Stimulated activated naive CD8-positive, alpha-beta T cell treated with anti-CD3 and anti-CD28 coated beads, Interleukin-15, Interleukin-2, amounts not matched to agents 100 ng/mL and 50 ng/mL, for 24 hours (primary cell): ENCODE results near the gene ERCC3.

Experiments used
- H3K27ac Mint-ChIP-seq: one replicate; pipeline ENCODE4 v1.8.0; 2021; ENCODE audit warnings: mild to moderate bottlenecking, mixed read lengths
- H3K27me3 Mint-ChIP-seq: one replicate; pipeline ENCODE4 v1.8.0; 2021; ENCODE audit warnings: mixed read lengths
- H3K36me3 Mint-ChIP-seq: one replicate; pipeline ENCODE4 v1.8.0; 2021; ENCODE audit warnings: low read depth, mixed read lengths
- H3K4me1 Mint-ChIP-seq: one replicate; pipeline ENCODE4 v1.8.0; 2021; ENCODE audit warnings: low read depth, mixed read lengths
- H3K4me3 Mint-ChIP-seq: one replicate; pipeline ENCODE4 v1.8.0; 2021; ENCODE audit warnings: mild to moderate bottlenecking, mixed read lengths
- H3K9me3 Mint-ChIP-seq: one replicate; pipeline ENCODE4 v1.8.0; 2021; ENCODE audit warnings: mixed read lengths

The ERCC3 gene

GRCh38 chr2:127308586-127309138 lies 14.7 kb upstream of the ERCC3 start:
- H3K36me3 Mint-ChIP-seq = peaks cover 47% of the 10 kb centered on the region
- no peaks in the 10 kb centered on the region for H3K4me1 Mint-ChIP-seq
- H3K9me3 Mint-ChIP-seq = no peaks in the 10 kb centered on the region
- H3K27ac Mint-ChIP-seq = no peak overlapping the region
- H3K4me3 Mint-ChIP-seq = no peak overlapping the region
- H3K27me3 Mint-ChIP-seq = no peaks in the 10 kb centered on the region

- H3K27ac Mint-ChIP-seq = no peak overlapping the region
- H3K36me3 Mint-ChIP-seq = peaks cover 28% of the 10 kb centered on the region
- H3K4me1 Mint-ChIP-seq = no peaks in the 10 kb centered on the region
- H3K27me3 Mint-ChIP-seq = no peaks in the 10 kb centered on the region
- H3K9me3 Mint-ChIP-seq = no peaks in the 10 kb centered on the region
- no peak overlapping the region for H3K4me3 Mint-ChIP-seq
Observed at GRCh38 chr2:127305990-127306585, 12.1 kb upstream of the ERCC3 start.

GRCh38 chr2:127302168-127302567 lies 8.2 kb upstream of the ERCC3 start:
- no peak overlapping the region for H3K27ac Mint-ChIP-seq
- no peak overlapping the region for H3K4me3 Mint-ChIP-seq
- no peaks in the 10 kb centered on the region for H3K27me3 Mint-ChIP-seq
- H3K36me3 Mint-ChIP-seq = peaks cover 16% of the 10 kb centered on the region
- H3K4me1 Mint-ChIP-seq = no peaks in the 10 kb centered on the region
- H3K9me3 Mint-ChIP-seq = no peaks in the 10 kb centered on the region

DNA sequence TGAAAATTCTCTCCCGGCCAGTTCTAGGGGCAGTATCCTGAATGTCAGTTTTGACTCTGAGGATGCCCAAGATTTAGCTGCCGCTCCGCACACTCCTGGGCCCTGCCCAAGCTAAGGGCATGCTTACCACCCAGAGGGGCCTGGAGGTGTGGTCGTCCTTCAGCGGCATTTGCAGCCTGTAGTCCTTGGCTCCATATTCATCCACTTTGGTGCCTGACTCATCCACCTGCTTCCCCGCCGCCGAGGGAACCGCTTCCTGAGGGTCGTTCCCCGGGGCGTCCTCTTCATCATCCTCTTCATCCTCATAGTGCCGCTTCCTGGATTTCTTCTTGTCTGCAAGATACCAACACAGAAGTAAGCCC lies 577 bp downstream of the ERCC3 start:
- Mint-ChIP-seq H3K9me3 (no peaks in the 10 kb centered on the region), H3K27me3 (no peaks in the 10 kb centered on the region), H3K4me3 (peak overlapping the region; percentile 100), H3K36me3 (peaks cover 43% of the 10 kb centered on the region), H3K4me1 (peaks cover 22% of the 10 kb centered on the region), H3K27ac (peak overlapping the region; percentile 100)

GRCh38 chr2:127288274-127288673 lies 5.7 kb downstream of the ERCC3 start:
- Mint-ChIP-seq H3K9me3 (no peaks in the 10 kb centered on the region), H3K27me3 (no peaks in the 10 kb centered on the region), H3K4me1 (peaks cover 22% of the 10 kb centered on the region), H3K36me3 (peaks cover 86% of the 10 kb centered on the region), H3K4me3 (no peak overlapping the region), H3K27ac (no peak overlapping the region)

DNA sequence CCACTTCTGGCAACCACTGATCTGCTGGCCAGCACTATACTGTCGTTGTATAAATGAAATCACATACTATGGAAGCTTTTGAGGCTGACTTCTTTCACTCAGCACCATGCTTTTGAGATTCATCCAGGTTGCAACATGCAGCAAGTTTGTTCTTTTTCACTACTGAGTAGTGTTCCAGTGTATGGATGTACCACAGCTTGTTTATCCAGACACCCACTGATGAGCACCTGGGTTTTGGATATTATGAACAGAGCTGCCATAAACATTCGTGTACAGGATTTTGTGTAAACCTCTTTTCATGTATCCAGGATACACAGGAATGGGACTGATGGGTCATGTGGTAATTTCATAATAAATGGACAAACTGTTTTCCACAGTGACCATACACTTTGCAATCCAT lies 10.7 kb downstream of the ERCC3 start:
- H3K4me1 Mint-ChIP-seq = peaks cover 24% of the 10 kb centered on the region
- H3K9me3 Mint-ChIP-seq = no peaks in the 10 kb centered on the region
- no peak overlapping the region for H3K4me3 Mint-ChIP-seq
- H3K27me3 Mint-ChIP-seq = no peaks in the 10 kb centered on the region
- H3K36me3 Mint-ChIP-seq = peaks cover 97% of the 10 kb centered on the region
- H3K27ac Mint-ChIP-seq = no peak overlapping the region

- no peak overlapping the region for H3K4me3 Mint-ChIP-seq
- no peak overlapping the region for H3K27ac Mint-ChIP-seq
- no peaks in the 10 kb centered on the region for H3K27me3 Mint-ChIP-seq
- no peaks in the 10 kb centered on the region for H3K9me3 Mint-ChIP-seq
- peaks cover 30% of the 10 kb centered on the region for H3K4me1 Mint-ChIP-seq
- H3K36me3 Mint-ChIP-seq = peaks cover 97% of the 10 kb centered on the region
Observed at GRCh38 chr2:127280693-127281092, 13.3 kb downstream of the ERCC3 start.

GRCh38 chr2:127279781-127280180 lies 14.2 kb downstream of the ERCC3 start:
- no peak overlapping the region for H3K27ac Mint-ChIP-seq
- H3K36me3 Mint-ChIP-seq = peaks cover 98% of the 10 kb centered on the region
- H3K9me3 Mint-ChIP-seq = no peaks in the 10 kb centered on the region
- no peaks in the 10 kb centered on the region for H3K27me3 Mint-ChIP-seq
- peaks cover 29% of the 10 kb centered on the region for H3K4me1 Mint-ChIP-seq
- no peak overlapping the region for H3K4me3 Mint-ChIP-seq

- peaks cover 25% of the 10 kb centered on the region for H3K4me1 Mint-ChIP-seq
- H3K36me3 Mint-ChIP-seq = peaks cover 92% of the 10 kb centered on the region
- H3K9me3 Mint-ChIP-seq = no peaks in the 10 kb centered on the region
- no peak overlapping the region for H3K27ac Mint-ChIP-seq
- no peak overlapping the region for H3K4me3 Mint-ChIP-seq
- H3K27me3 Mint-ChIP-seq = no peaks in the 10 kb centered on the region
Observed at GRCh38 chr2:127278959-127279358, 15.0 kb downstream of the ERCC3 start.

DNA sequence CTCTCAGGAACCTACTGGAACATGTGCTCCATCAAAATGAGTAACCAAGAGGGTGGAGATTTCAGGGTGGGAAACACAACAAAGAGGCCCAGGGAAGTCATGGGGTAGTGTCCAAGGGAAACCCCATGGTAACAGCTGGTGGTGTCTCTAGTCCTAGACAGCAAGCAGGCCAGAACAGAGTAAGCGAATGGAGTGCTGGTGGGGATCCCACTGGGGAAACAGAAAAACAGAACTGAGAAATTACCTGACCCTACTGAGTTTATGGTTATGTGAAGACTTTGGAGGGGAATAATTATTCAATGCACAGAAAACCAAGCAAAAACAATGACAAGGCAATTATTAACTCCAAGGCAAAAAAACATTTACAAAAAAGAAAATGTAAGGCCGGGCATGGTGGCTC lies 16.9 kb downstream of the ERCC3 start:
- Mint-ChIP-seq H3K9me3 (no peaks in the 10 kb centered on the region), H3K27me3 (no peaks in the 10 kb centered on the region), H3K4me1 (peaks cover 11% of the 10 kb centered on the region), H3K27ac (peak overlapping the region; percentile 22), H3K36me3 (peaks cover 90% of the 10 kb centered on the region), H3K4me3 (no peak overlapping the region)

GRCh38 chr2:127275789-127276188 lies 18.2 kb downstream of the ERCC3 start:
- Mint-ChIP-seq H3K36me3 (peaks cover 88% of the 10 kb centered on the region), H3K4me1 (peaks cover 9% of the 10 kb centered on the region), H3K27me3 (no peaks in the 10 kb centered on the region), H3K27ac (peak overlapping the region; percentile 36), H3K9me3 (no peaks in the 10 kb centered on the region), H3K4me3 (no peak overlapping the region)

DNA sequence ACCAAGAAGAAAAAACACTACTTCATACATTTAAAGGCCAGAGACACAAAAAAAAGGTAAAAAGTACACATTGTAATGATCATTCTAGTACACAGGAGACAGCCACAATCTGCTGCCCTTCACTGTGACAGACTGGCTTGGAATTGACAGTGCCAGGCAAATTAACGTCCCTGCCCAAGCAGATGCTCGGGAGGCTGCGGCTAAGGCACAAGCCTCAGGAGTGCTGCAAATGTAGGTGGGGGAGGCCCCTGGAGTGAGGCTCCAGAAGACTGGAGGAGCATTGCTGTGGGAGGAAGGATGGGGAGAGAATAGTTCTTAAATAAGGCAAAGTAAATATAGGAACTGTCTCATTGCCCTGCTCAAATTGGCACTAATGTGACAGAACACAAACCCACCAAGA lies 18.6 kb downstream of the ERCC3 start:
- H3K4me1 Mint-ChIP-seq = peaks cover 9% of the 10 kb centered on the region
- peaks cover 88% of the 10 kb centered on the region for H3K36me3 Mint-ChIP-seq
- no peak overlapping the region for H3K4me3 Mint-ChIP-seq
- no peaks in the 10 kb centered on the region for H3K27me3 Mint-ChIP-seq
- H3K27ac Mint-ChIP-seq = peak overlapping the region; percentile 36
- H3K9me3 Mint-ChIP-seq = no peaks in the 10 kb centered on the region

- no peak overlapping the region for H3K27ac Mint-ChIP-seq
- H3K27me3 Mint-ChIP-seq = no peaks in the 10 kb centered on the region
- H3K4me3 Mint-ChIP-seq = no peak overlapping the region
- H3K4me1 Mint-ChIP-seq = no peaks in the 10 kb centered on the region
- H3K9me3 Mint-ChIP-seq = no peaks in the 10 kb centered on the region
- peaks cover 80% of the 10 kb centered on the region for H3K36me3 Mint-ChIP-seq
Observed at GRCh38 chr2:127270663-127271062, 23.3 kb downstream of the ERCC3 start.

DNA sequence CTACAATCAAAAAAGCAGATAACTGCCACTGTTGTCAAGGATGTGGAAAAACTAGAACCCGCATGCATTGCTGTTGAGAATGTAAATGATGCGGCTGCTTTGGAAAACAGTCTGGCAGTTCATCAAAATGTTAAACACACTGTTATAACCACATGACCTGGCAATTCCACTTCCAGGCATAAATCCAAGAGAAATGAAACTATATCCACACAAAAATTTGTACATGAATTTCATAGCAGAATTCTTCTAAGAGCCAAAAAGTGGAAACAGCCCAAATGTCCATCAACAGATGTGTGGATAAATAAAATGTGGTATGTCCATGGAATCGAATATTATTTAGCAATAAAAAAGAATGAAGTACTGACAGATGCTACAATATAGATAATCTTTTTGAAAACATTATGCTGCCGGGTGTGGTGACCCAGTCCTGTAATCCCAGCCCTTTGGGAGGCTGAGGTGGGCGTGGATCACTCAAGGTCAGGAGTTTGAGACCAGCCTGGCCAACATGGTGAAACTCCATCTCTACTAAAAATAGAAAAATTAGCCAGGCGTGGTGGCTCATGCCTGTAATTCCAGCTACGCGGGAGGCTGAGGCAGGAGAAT lies 32.0 kb downstream of the ERCC3 start:
- Mint-ChIP-seq H3K27me3 (no peaks in the 10 kb centered on the region), H3K36me3 (peaks cover 83% of the 10 kb centered on the region), H3K4me3 (no peak overlapping the region), H3K9me3 (no peaks in the 10 kb centered on the region), H3K4me1 (no peaks in the 10 kb centered on the region), H3K27ac (no peak overlapping the region)

- Mint-ChIP-seq H3K4me3 (no peak overlapping the region), H3K36me3 (peaks cover 81% of the 10 kb centered on the region), H3K9me3 (no peaks in the 10 kb centered on the region), H3K4me1 (no peaks in the 10 kb centered on the region), H3K27ac (no peak overlapping the region), H3K27me3 (no peaks in the 10 kb centered on the region)
Observed at GRCh38 chr2:127259355-127259754, 34.6 kb downstream of the ERCC3 start.

- Mint-ChIP-seq H3K4me1 (no peaks in the 10 kb centered on the region), H3K4me3 (no peak overlapping the region), H3K27ac (peak overlapping the region; percentile 21), H3K36me3 (peaks cover 68% of the 10 kb centered on the region), H3K9me3 (no peaks in the 10 kb centered on the region), H3K27me3 (no peaks in the 10 kb centered on the region)
Observed at GRCh38 chr2:127256866-127257265, 37.1 kb downstream of the ERCC3 start.
